Left ventricle myocardium inferior (tissue), 1 donor: ENCODE results near the gene NAV2. TPM values are rescaled to one million over a fixed set of nuclear protein-coding genes. Genes with fewer than 3 reads are reported as not detected.

ENCODE experiments used
- DNase-seq: peaks from one replicate; pipeline ENCODE4 v3.0.0-alpha.2; 2020
- H3K27ac ChIP-seq: fragments of 200-600 bp; replicated peaks from 2 replicates; pipeline ENCODE4 v1.8.0; 2021
- H3K27me3 ChIP-seq: fragments of 200-600 bp; 2 replicates; pipeline ENCODE4 v1.8.0; 2021; ENCODE audit warnings: low read depth
- H3K36me3 ChIP-seq: fragments of 200-600 bp; 2 replicates; pipeline ENCODE4 v1.8.0; 2021
- H3K4me1 ChIP-seq: fragments of 200-600 bp; 2 replicates; pipeline ENCODE4 v1.8.0; 2021
- H3K4me3 ChIP-seq: fragments of 200-600 bp; 2 replicates; pipeline ENCODE4 v1.8.0; 2021; ENCODE audit warnings: mild to moderate bottlenecking, moderate library complexity
- H3K9me3 ChIP-seq: fragments of 200-600 bp; replicated peaks from 2 replicates; pipeline ENCODE4 v1.8.0; 2021
- intact Hi-C: fragments of 100-400 bp; cut with micrococcal nuclease; formaldehyde crosslinking; loops from one replicate; pipeline ENCODE4 v1.11.0; 2022
- total RNA-seq: library from RNA; stranded (reverse); fragmentation: NEBNext Ultra II Directional; extraction: Animal tissue kit (Norgen Biotek cat#: 25700); gene quantifications from one replicate; pipeline ENCODE4 v1.2.1, GENCODE V29; 2021
- TF ChIP-seq, protein P1 (sequence below): fragments of 200-600 bp; IDR thresholded peaks from 2 replicates; pipeline ENCODE4 v1.8.0; 2021; ENCODE audit warnings: antibody characterized with exemption, mild to moderate bottlenecking, borderline replicate concordance
- donor health status: DM: no; HTN: yes; CAD: no; lungs with severe emphysema.

The NAV2 gene
- total RNA-seq, 1 donor from 2014 or later, result 14.3 TPM

DNA sequence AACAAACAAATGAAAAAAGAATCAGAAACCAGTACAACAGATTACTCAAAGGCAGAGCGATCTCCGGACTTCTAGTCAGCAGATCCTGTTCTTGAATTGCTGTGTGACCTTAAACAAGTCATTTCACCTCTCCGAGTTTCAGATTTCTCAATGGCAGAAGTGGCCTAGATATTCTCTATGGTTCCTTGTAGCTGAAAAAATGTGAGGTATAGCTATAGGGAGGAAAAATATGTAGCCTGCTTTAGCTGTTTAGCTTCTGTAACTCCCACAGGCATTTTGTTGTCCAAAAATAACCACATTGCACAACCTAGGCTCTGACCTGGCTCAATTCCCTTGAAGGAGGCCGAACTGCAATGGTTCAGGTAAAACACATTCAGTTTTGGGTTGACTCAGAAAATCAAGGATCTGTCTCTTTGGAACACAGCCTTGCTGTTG lies 347.0 kb downstream of the NAV2 start:
- intact Hi-C loops, result no loop called here
- Histone ChIP-seq H3K4me1 (peaks cover 63% of the 10 kb centered on the region), H3K4me3 (no peak overlapping the region), H3K9me3 (no peaks in the 10 kb centered on the region), H3K36me3 (peaks cover 24% of the 10 kb centered on the region), H3K27ac (peak overlapping the region; percentile 59), H3K27me3 (no peaks in the 10 kb centered on the region)
- no peak for DNase-seq
- TF ChIP-seq, protein P1, sequence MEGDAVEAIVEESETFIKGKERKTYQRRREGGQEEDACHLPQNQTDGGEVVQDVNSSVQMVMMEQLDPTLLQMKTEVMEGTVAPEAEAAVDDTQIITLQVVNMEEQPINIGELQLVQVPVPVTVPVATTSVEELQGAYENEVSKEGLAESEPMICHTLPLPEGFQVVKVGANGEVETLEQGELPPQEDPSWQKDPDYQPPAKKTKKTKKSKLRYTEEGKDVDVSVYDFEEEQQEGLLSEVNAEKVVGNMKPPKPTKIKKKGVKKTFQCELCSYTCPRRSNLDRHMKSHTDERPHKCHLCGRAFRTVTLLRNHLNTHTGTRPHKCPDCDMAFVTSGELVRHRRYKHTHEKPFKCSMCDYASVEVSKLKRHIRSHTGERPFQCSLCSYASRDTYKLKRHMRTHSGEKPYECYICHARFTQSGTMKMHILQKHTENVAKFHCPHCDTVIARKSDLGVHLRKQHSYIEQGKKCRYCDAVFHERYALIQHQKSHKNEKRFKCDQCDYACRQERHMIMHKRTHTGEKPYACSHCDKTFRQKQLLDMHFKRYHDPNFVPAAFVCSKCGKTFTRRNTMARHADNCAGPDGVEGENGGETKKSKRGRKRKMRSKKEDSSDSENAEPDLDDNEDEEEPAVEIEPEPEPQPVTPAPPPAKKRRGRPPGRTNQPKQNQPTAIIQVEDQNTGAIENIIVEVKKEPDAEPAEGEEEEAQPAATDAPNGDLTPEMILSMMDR, result no peak

DNA sequence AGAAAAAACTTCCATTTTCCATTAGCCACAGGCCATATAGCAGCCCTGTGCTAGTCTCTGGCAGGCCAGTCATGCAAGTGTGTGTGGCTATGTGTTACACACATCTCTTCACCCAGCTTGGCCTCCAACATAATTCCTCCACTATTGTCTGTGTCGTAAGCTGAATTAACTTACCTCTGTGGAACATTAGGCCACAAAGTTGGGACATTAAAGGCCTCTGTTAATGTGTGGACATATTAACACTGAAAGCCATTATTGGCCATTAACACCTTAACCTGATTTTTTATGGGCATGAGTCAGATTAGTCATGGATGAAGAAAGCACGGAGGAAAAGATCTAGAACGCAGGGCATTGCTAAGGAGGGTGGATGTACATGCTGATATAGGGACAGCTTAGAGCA lies 347.5 kb downstream of the NAV2 start:
- intact Hi-C loops, result no loop called here
- H3K4me3 ChIP-seq, result no peak overlapping the region
- TF ChIP-seq, protein P1, result no peak
- peak overlapping the region; percentile 59 for H3K27ac ChIP-seq
- H3K36me3 ChIP-seq, result peaks cover 22% of the 10 kb centered on the region
- H3K4me1 ChIP-seq, result peaks cover 63% of the 10 kb centered on the region
- no peak for DNase-seq
- no peaks in the 10 kb centered on the region for H3K27me3 ChIP-seq
- H3K9me3 ChIP-seq, result no peaks in the 10 kb centered on the region

DNA sequence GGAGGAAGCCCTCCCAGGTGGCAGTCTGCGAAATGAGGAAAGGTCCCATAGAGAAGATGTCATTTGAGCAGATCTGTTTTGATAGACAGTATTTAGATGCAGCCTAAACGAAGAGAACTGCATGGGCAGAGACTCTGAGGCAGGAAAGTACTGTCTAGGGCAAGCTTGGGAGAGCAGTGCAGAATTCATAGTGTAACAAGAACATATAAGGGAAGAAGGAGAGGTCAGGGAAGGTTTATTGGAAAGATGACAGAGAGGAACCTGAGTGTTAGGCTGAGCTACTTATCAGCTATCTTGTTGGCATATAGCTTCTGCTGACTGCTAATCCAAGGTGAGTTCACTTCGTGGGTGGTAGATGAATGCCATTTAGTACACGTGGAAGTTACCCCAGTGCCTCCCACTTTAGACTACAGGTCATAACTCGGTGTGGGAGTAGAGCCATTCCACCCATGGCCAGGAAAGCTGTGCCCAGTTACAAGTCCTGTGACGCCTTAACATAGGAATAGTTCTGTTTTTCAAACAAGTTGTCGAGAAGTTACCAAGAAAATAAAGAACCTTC lies 348.1 kb downstream of the NAV2 start:
- H3K36me3 ChIP-seq, result peaks cover 19% of the 10 kb centered on the region
- intact Hi-C loops, result no loop called here

DNA sequence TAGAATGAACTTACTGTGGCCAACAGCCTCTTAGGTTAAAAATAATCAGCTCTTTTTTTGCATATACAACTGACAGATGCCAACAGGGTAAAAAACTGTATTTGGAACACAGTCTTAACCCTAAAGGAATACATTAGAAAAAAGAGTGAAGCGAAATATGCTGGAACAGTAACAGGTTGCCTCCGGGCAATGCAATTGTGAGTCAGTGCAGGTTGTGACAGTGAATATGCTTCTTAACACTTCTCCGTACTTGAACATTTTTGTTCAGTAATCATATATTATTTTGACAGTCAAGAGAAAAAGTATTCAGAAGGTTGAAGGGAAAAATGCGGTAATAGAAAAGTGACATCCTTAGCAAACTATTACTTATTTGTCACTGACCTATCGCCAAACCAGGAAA lies 349.1 kb downstream of the NAV2 start:
- intact Hi-C loops, result no loop called here
- H3K4me3 ChIP-seq, result no peak overlapping the region
- H3K27me3 ChIP-seq, result no peaks in the 10 kb centered on the region
- no peak for DNase-seq
- H3K27ac ChIP-seq, result no peak overlapping the region
- peaks cover 8% of the 10 kb centered on the region for H3K36me3 ChIP-seq
- TF ChIP-seq, protein P1, result no peak
- no peaks in the 10 kb centered on the region for H3K9me3 ChIP-seq
- peaks cover 62% of the 10 kb centered on the region for H3K4me1 ChIP-seq

More for the DNA sequence above, 348.1 kb downstream of the NAV2 start:
- Histone ChIP-seq H3K4me3 (no peak overlapping the region), H3K27me3 (no peaks in the 10 kb centered on the region), H3K4me1 (peaks cover 63% of the 10 kb centered on the region), H3K27ac (peak overlapping the region; percentile 59), H3K9me3 (no peaks in the 10 kb centered on the region)
- DNase-seq, result no peak
- TF ChIP-seq, protein P1, result no peak

DNA sequence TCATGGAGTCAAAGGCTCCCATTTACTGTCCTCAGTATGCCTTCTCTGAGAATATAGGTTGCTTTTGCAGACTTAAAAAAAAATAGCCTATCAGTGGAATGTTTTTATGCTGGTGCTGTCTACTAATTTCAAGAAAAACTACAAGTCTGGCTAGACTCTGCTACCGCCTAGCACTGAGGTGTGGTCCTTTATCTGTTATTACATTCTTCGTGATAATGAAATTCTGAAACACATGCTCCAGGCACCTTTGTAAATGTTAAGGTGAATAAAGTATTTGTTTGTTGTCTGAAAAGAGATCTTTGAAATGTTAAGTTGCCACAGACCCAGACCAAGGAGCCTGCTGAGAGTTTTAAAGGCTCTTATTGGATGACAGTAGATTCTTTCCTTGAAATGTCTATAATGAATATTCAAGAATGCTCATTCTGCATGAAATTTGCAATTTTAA lies 352.3 kb downstream of the NAV2 start:
- TF ChIP-seq, protein P1, result no peak
- H3K27ac ChIP-seq, result peak overlapping the region; percentile 70
- peaks cover 67% of the 10 kb centered on the region for H3K4me1 ChIP-seq
- H3K27me3 ChIP-seq, result no peaks in the 10 kb centered on the region
- intact Hi-C loops, result no loop called here
- H3K9me3 ChIP-seq, result no peaks in the 10 kb centered on the region
- no peak for DNase-seq
- H3K36me3 ChIP-seq, result peaks cover 16% of the 10 kb centered on the region
- no peak overlapping the region for H3K4me3 ChIP-seq
